MM.1S (cell line): Measurements from ENCODE around the gene EVL.

Experiments used
- DNase-seq: peaks from one replicate; pipeline ENCODE4 v3.0.0-alpha.2; 2015
- H2AFZ ChIP-seq: fragments of 300-600 bp; sonication (generic); 2 replicates; pipeline ENCODE4 v1.6.0; 2016; ENCODE audit warnings: antibody characterized with exemption, low read length
- H3F3A ChIP-seq: fragments of 300-600 bp; sonication (generic); 2 replicates; pipeline ENCODE4 v1.6.1; 2016; ENCODE audit warnings: mild to moderate bottlenecking, antibody characterized with exemption, low read length, moderate library complexity, mixed read lengths; ENCODE audit not compliant: insufficient read depth
- H3K27ac ChIP-seq: fragments of 300-600 bp; sonication (generic); 2 replicates; pipeline ENCODE4 v1.5.1; 2016; ENCODE audit warnings: mild to moderate bottlenecking, low read length
- H3K27me3 ChIP-seq: fragments of 300-600 bp; sonication (generic); replicated peaks from 2 replicates; pipeline ENCODE4 v1.6.0; 2016; ENCODE audit warnings: low read length; ENCODE audit not compliant: insufficient read depth
- H3K36me3 ChIP-seq: fragments of 300-600 bp; sonication (generic); replicated peaks from 2 replicates; pipeline ENCODE4 v1.6.1; 2016; ENCODE audit warnings: mild to moderate bottlenecking, low read length, mixed read lengths; ENCODE audit not compliant: insufficient read depth
- H3K4me1 ChIP-seq: fragments of 300-600 bp; sonication (generic); 2 replicates; pipeline ENCODE4 v1.6.1; 2016; ENCODE audit warnings: low read length, mixed read lengths
- H3K4me2 ChIP-seq: fragments of 300-600 bp; sonication (generic); 2 replicates; pipeline ENCODE4 v1.6.0; 2016; ENCODE audit warnings: low read depth, low read length
- H3K4me3 ChIP-seq: fragments of 300-600 bp; sonication (generic); 2 replicates; pipeline ENCODE4 v1.5.1; 2016; ENCODE audit warnings: low read length, mixed read lengths
- H3K79me2 ChIP-seq: fragments of 300-600 bp; sonication (generic); 2 replicates; pipeline ENCODE4 v1.6.1; 2016; ENCODE audit warnings: mixed run types, low read length, mixed read lengths
- H3K9ac ChIP-seq: fragments of 300-600 bp; sonication (generic); 2 replicates; pipeline ENCODE4 v1.6.1; 2016; ENCODE audit warnings: low read length, mixed read lengths
- H3K9me2 ChIP-seq: fragments of 300-600 bp; sonication (generic); replicated peaks from 2 replicates; pipeline ENCODE4 v1.6.1; 2016; ENCODE audit warnings: mild to moderate bottlenecking, low read length, mixed read lengths; ENCODE audit not compliant: insufficient read depth
- H3K9me3 ChIP-seq: fragments of 300-600 bp; sonication (generic); replicated peaks from 2 replicates; pipeline ENCODE4 v1.6.1; 2016; ENCODE audit warnings: mild to moderate bottlenecking, low read length, mixed read lengths; ENCODE audit not compliant: insufficient read depth
- H4K20me1 ChIP-seq: fragments of 300-600 bp; sonication (generic); 2 replicates; pipeline ENCODE4 v1.6.1; 2016; ENCODE audit warnings: mild to moderate bottlenecking, low read length, moderate library complexity, mixed read lengths; ENCODE audit not compliant: insufficient read depth
- CTCF ChIP-seq: fragments of 300-600 bp; sonication (generic); IDR thresholded peaks from 2 replicates; pipeline ENCODE4 v1.5.1; 2016; ENCODE audit warnings: antibody characterized with exemption, low read length, mixed read lengths
- EZH2 ChIP-seq: fragments of 300-600 bp; sonication (generic); optimal IDR thresholded peaks from 2 replicates; pipeline ENCODE3; 2017; ENCODE audit warnings: low read depth, mild to moderate bottlenecking, antibody characterized with exemption, low read length, mixed read lengths
- EZH2phosphoT487 ChIP-seq: fragments of 300-600 bp; sonication (generic); IDR thresholded peaks from 2 replicates; pipeline ENCODE4 v1.6.1; 2018; ENCODE audit warnings: antibody characterized with exemption, low read length

EVL gene

DNA sequence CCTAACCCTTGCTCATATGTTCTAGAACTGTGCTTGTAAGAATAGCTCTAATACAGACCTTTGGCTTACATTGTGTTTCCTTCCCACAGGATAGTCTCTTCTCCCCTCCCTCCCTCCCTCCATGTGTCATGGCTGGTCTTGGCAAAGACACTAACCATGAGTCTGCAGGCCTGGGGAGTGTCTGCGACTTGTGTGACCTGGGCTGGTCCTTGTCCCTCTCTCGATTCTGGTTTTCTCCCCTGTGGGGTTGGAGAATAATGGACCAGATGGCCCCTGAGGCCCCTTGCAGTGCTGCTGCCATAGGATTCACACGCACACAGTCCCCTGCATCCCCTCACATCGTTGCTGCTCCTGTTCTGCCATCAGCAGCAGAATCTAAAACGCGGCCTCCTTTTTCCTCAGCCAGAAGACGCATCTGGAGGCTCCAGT, 64.0 kb downstream of the EVL start:
- Histone ChIP-seq H3K4me3 (no peak overlapping the region), H3K79me2 (no peaks in the 10 kb centered on the region), H3K9me3 (no peaks in the 10 kb centered on the region), H3K36me3 (no peaks in the 10 kb centered on the region), H3K27ac (no peak overlapping the region), H4K20me1 (no peaks in the 10 kb centered on the region), H3K4me1 (no peaks in the 10 kb centered on the region), H3K9me2 (no peaks in the 10 kb centered on the region), H3K4me2 (no peak overlapping the region), H2AFZ (no peak overlapping the region), H3K9ac (no peak overlapping the region), H3K27me3 (no peaks in the 10 kb centered on the region), H3F3A (no peaks in the 10 kb centered on the region)
- DNase-seq: no peak
- no peak for TF ChIP-seq EZH2phosphoT487
- TF ChIP-seq EZH2: no peak
- TF ChIP-seq CTCF: no peak

DNA sequence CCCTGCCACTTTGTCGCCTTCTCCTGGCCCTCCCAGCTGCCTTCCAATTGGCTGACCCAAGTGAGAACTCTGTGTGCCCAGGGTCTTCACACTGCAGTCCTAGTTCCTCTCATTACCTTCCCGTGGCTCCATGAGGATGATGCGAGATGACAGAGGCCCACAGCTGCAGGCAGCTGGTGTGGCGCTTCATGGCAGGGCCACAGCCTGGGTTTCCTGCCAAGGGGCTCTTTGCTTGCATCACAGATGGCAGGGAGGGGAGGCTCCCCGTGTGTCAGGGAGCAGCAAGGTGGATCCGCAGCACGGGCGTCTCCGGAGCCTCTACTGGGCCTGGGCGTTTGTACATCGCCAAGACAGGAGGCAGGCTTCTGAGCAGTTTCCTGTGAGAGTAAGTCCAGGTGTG, 65.3 kb downstream of the EVL start:
- Histone ChIP-seq H3K4me1 (no peaks in the 10 kb centered on the region), H3K9ac (no peak overlapping the region), H3F3A (no peaks in the 10 kb centered on the region), H3K9me2 (no peaks in the 10 kb centered on the region), H3K79me2 (no peaks in the 10 kb centered on the region), H3K9me3 (no peaks in the 10 kb centered on the region), H3K27ac (no peak overlapping the region), H3K27me3 (no peaks in the 10 kb centered on the region), H3K4me2 (no peak overlapping the region), H4K20me1 (no peaks in the 10 kb centered on the region), H2AFZ (no peak overlapping the region), H3K36me3 (no peaks in the 10 kb centered on the region), H3K4me3 (no peak overlapping the region)
- TF ChIP-seq CTCF: no peak
- TF ChIP-seq EZH2: no peak
- TF ChIP-seq EZH2phosphoT487: no peak
- no peak for DNase-seq

DNA sequence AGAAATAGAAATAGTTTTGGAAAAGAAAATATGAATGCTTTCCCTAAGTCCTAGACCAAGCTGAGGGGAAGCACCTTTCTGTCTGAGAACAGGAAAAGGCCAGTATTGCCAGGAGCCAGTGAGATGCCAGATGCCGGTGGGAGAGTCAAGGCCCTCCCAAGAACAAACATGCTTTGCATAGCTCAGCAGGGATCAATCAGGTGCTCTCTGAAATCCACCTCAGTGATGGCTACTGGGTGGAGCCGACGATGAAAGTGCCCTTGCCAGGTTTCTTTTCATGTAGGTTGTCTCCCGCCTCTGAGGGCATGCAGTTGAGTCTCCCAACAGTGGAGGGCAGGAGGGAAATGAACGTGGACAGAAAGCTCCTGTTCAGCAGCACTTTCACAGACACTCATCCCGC, 66.0 kb downstream of the EVL start:
- no peaks in the 10 kb centered on the region for H3F3A ChIP-seq
- H3K9ac ChIP-seq: no peak overlapping the region
- no peak overlapping the region for H3K4me3 ChIP-seq
- H3K4me2 ChIP-seq: no peak overlapping the region
- H2AFZ ChIP-seq: no peak overlapping the region
- H3K27me3 ChIP-seq: no peaks in the 10 kb centered on the region
- TF ChIP-seq EZH2phosphoT487 (no peak), EZH2 (no peak), CTCF (no peak)
- no peaks in the 10 kb centered on the region for H3K9me3 ChIP-seq
- no peaks in the 10 kb centered on the region for H4K20me1 ChIP-seq
- no peaks in the 10 kb centered on the region for H3K36me3 ChIP-seq
- no peaks in the 10 kb centered on the region for H3K4me1 ChIP-seq
- H3K27ac ChIP-seq: no peak overlapping the region
- no peak for DNase-seq
- H3K79me2 ChIP-seq: no peaks in the 10 kb centered on the region
- no peaks in the 10 kb centered on the region for H3K9me2 ChIP-seq
